Mucosa of descending colon (tissue), 3 donors: ENCODE data around the gene NANOS1. TPM values are rescaled to one million over a fixed set of nuclear protein-coding genes. Genes with fewer than 3 reads are reported as not detected.

Experiments
- ATAC-seq: fragments of 200-7000 bp; cut with Tn5 transposase; one replicate; pipeline ENCODE4 v1.9.1; 2020; ENCODE audit warnings: mild to moderate bottlenecking, moderate library complexity
- DNase-seq, 3 donors: peaks; one replicate each; pipeline ENCODE4 v3.0.0-alpha.2; 2020
- H3K36me3 ChIP-seq: fragments of 200-600 bp; one replicate; pipeline ENCODE4 v1.8.0; 2021; ENCODE audit warnings: low read depth, mild to moderate bottlenecking
- H3K4me1 ChIP-seq: fragments of 200-600 bp; one replicate; pipeline ENCODE4 v1.8.0; 2021; ENCODE audit warnings: low read depth, mild to moderate bottlenecking
- H3K4me3 ChIP-seq: fragments of 200-600 bp; one replicate; pipeline ENCODE4 v1.8.0; 2021; ENCODE audit warnings: mild to moderate bottlenecking
- H3K9me3 ChIP-seq: fragments of 200-600 bp; one replicate; pipeline ENCODE4 v1.8.0; 2021; ENCODE audit warnings: mild to moderate bottlenecking
- CTCF ChIP-seq: fragments of 200-600 bp; IDR thresholded peaks from one replicate; pipeline ENCODE4 v1.8.0; 2022; ENCODE audit warnings: antibody characterized with exemption, mild to moderate bottlenecking
- intact Hi-C, 2 donors: fragments of 100-400 bp; cut with DNase I in 1 of 2; cut with micrococcal nuclease in 1 of 2; formaldehyde crosslinking; loops; one replicate each; pipeline versions ENCODE4 v1.11.0 to v1.11.1; 2022; cut with DNase I, micrococcal nuclease
- total RNA-seq, 3 donors: library from RNA; stranded (reverse); fragmentation: NEBNext Ultra II Directional in 2 of 3; extraction: Animal tissue kit (Norgen Biotek cat#: 25700) in 2 of 3; gene quantifications; one replicate each; pipeline versions ENCODE4 v1.2.1 to v1.2.4, GENCODE V29; 2021 to 2023
- donor health status: DM: no; HTN: no; CAD: no; lungs with moderate emphysema.
- donor health status: DM: no; HTN: no; CAD: no.
- donor health status: DM: no; HTN: yes; CAD: no.

Gene NANOS1
- total RNA-seq, 3 donors from 2014 or later, result 0.12 to 2.7 (median 0.43) TPM

GRCh38 chr10:119080521-119081259, 51.2 kb downstream of the NANOS1 start, which contains the start of gene EIF3A:
Gene EIF3A (minus strand): TSS chr10:119080817. CDS start chr10:119080676, 141 bp downstream.
- Histone ChIP-seq H3K36me3 (no peaks in the 10 kb centered on the region), H3K9me3 (no peaks in the 10 kb centered on the region), H3K4me1 (peaks cover 19% of the 10 kb centered on the region), H3K4me3 (peak within 1 kb of the TSS; percentile 86)
- no peak for TF ChIP-seq CTCF
- DNase-seq (peak; percentile 94 to 97 (median 96)), ATAC-seq (peak; percentile 96)
- intact Hi-C loops, result no loop called here

Other genes starting within 250 kb of the NANOS1 start
- 100 to 1,000 TPM in 2 of 3 donors, 10 to 100 TPM in 1; 94.5 to 124 (median 114) TPM for gene EIF3A, start 51.1 kb downstream of the NANOS1 start, total RNA-seq
- gene DENND10, start 74.4 kb downstream of the NANOS1 start, total RNA-seq, result 10 to 100 TPM; 36.6 to 39.9 (median 38.0) TPM
- gene SFXN4, start 136.0 kb downstream of the NANOS1 start, total RNA-seq, result 10 to 100 TPM; 25.4 to 48.8 (median 34.6) TPM
- gene PRDX3, start 149.1 kb downstream of the NANOS1 start, total RNA-seq, result 100 to 1,000 TPM in 2 of 3 donors, 10 to 100 TPM in 1; 98.6 to 140 (median 107) TPM
- gene GRK5, start 177.9 kb downstream of the NANOS1 start, total RNA-seq, result 10 to 100 TPM in 1 of 3 donors, 1 to 10 TPM in 2; 6.6 to 27.1 (median 8.3) TPM